GM21360 (cell line): ENCODE results near the gene OSM.

Experiments used
- ATAC-seq: cut with Tn5 transposase; IDR thresholded peaks from one replicate; pipeline ENCODE4 v1.9.1; 2021; ENCODE audit warnings: mild to moderate bottlenecking, moderate library complexity; ENCODE audit not compliant: unreplicated experiment

Gene OSM

GRCh38 chr22:30297991-30298701 lies 31.5 kb upstream of the OSM start:
- no peak for ATAC-seq

DNA sequence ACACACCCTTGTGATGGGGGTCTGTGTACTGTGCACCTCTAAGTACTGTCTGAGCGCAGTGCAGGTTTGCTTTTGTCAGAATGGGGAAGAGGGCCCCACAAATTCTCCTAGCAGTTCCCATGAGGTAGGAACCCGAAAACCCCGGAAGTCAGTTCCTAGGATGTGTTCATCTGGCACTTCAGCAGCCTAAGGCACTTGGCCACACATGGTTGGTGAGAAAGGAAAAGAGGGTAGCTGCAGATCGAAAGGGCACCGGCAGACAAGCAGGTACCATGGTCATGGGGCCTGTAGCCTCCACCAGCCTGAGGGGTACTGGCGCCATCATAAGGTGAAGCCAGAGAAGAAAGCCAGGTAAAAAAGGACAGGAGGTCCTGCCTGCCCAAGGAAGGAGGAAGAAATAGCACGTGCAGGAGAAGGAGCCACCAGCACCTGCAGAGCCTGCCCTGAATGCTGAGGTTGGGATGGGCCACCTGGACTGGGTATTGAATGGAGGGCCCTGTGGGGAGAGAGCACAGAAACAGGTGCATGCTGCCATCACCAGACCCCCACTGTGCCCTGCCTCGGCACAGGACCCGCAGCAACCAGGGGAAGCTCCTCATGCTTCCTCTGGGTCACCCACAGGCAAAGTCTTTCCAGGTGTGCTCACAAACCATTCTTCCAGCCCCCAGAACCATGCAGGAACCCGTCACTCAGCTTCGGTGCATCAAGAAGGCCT lies 30.8 kb upstream of the OSM start:
- ATAC-seq, result no peak

DNA sequence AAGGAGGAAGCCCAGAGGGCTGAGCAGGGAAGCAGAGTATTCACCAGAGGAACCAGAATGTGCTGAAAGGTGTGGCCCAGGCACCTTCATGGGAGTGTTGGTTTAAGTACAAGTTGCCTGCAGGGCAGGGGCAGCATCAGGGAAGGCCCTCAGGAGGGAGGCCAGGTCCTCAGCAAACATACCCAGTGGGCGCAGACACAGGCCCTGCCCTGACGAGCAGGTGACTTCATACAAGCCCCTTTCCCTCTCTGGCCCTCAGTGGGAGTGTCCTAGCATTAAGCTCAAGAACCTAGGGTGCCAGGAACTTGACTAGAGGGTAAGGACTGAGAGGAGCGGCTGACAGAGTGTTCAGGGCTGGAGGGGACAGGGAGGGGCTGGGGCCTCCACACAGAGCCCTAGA lies 30.2 kb upstream of the OSM start:
- no peak for ATAC-seq

DNA sequence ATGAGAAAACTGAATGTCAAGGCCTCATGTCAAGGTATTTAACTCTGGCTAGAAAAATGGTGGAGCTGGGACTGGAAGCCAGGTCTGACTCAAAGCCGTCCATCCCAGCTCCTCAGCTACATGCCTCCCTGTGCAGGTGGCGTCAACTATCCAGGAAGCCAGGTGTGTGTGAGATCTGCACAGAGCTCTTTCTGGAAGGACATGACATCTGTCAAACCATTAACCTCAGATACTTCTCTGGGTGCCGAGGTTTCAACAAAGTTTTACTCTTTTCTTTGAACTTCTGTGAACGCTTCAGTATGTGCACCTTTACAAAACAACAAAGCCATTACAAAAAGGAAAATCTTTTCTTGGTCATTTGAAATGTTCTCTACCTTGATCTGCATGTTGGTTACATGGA lies 29.7 kb upstream of the OSM start:
- ATAC-seq, result no peak

DNA sequence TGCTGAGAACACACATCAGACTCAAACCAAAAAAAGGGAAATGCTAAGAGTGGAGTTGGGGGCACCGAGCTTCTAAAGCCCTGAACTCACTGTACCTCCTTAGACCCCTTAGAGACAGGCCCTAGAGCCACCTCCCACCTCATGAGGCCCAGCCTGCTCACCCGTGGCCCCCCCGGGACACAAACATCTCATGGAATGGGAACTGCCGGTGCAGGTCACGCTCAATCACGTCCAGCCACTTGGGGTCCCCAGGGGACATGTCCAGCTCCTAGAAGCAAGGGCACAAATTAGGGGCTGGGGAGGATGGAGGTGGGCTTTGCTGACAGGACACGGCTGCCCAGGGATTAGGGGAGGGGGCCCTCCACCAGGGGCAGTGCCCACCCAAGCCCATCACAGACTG lies 28.9 kb upstream of the OSM start:
- no peak for ATAC-seq

DNA sequence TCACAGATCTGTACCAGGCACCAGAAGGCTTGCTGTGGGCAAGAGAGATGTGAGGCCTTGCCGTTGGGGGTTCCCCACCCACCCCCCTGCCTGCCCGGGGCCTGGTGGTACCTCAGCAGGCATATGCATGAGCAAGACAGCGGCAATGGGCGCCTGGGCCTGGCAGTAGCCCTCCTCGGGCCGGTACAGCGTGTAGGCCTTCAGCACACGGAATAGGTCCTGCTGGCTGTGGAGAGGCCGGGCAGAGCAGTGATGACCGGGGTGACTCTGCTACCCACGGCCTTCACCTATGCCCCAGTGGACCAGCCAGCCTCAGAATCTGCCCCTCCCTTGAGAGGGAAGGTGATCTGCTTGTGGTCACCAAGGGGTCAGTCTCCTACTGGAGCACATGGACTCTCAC lies 28.2 kb upstream of the OSM start:
- ATAC-seq, result no peak

DNA sequence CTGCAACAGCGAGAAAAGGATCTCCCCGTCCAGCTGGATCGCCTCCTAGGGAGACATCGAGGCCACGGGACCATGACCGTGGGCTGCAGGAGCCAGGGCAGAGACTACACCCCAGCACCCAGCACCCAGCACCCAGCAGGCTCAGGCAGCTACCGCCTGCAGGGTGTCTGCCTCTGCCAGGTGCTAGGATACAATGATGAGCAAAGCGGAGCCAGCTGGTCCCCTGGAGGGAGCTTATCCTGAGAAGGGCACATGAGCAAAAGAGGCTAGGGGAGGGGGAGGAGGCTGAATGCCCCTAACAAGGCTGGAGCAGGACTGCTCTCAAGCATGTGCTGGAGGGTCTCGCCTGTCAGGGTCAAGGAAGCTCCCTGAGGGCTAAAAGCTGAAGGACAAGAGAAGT lies 27.4 kb upstream of the OSM start:
- ATAC-seq, result no peak

GRCh38 chr22:30293026-30293425 lies 26.4 kb upstream of the OSM start:
- ATAC-seq, result no peak

DNA sequence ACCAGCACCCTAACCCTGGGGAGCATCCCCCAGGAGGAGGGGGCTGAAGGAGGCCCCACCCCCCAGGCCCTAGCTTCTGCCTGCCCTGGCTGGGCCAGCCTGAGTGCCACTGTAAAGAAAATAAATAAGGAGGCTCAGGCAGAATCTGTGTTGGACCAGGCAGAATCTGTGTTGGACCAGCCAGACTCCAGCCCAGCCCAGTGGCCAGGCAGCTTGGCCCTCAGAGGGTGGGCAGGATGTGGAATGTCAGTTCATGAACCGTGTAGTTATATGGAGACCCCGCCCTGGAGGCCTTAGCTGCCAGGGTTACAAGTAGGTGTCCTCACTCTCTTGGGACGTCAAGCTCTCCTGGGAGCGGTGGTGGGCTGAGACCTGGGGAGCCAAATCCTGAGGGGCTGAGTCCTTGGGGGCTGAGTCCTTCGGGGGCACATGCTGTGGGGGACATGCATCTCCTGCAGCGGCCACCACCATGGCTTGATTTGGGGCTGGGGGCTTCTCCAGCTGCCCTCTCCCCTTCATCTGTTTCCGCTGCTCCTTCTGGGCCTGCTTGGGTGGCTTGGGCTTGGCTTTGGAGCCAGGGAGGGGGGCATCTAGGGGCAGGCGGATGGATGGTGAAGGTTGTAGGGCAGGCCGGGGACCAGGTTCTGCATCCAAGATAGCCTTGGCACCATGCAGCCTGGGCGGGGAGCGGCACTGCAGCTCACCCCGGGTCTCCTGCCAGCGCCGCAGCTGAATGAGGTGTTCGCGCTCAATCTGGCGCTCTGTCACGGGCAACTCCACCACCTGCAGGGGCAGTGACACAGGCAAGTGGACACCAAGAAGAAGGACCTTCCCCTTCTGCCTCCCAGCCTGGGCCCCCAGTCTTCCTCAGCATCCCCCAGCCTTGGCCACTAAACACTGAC lies 25.7 kb upstream of the OSM start:
- ATAC-seq, result no peak

DNA sequence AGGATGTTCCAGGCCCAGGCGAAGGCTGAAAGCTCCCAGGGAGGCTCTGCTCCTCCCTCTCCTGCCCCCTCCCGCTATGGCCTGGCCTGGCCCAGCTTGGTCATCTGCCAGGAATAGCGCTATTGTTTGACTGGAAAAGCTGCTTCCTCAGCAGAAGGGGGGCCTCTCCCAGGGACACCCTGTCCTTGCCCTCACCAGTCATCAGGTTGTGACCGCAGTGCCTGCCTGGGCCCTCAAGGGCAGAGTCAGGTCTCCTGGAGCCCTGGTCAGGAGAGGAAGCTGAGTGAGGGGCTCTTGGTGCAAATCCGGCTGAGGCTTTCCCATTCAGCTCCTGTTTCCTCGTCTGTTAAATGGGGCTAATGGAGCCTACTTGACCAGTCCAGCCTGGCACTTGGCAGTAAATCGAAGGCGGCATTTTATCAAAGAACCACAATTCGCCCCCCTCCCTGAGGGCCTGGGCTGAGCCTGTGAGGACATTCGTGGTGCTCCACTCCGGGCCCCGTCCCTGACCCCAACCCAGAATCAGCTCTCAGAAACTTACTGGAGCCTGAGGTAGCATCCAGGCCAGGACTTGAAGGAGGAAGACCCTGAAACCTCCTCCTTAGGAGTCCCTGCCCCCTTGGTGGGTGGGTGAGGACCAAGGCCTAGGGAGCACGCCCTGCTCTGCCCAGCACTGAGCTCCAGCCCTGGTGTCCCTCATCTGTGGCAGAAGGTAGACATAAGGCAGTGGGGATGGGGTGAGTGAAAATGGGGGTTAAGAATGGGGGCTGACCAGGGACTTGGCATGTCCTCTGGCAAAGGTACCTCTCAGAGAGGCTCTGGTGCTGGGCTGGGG lies 24.6 kb upstream of the OSM start:
- no peak for ATAC-seq

DNA sequence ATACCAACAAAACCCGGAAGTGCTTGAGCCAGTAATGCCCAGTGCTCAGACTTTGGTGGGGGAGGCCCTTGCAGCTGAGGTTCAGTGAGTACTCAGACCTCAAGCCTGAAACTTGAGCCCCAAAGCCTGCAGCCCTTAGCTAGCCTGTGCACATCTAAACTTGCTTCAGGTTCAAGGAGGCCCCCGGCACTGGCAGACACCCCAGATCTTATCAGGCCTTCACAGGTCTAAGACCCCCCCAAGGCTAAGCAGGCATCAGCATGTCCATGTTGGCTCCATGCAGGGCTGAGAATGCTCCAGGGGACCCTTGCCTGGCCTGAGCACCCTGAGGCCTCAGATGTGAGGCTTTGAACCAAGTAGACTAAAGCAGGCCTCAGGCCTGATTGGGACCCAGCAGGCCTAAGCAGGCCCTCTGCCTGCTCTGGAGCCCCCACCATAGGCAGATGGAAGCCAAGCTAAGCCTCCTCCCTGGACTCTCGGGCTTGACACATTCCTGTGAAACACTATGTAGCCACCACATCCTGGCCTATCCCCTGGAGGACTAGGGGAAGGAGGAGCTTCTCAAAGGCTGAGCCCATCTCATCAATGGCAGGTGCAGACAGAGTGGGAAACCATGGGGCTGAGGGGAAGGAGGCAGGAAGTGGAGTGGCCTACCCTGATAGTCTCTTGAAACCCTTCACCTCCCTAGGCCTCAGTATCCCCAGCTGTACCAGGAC lies 23.8 kb upstream of the OSM start:
- ATAC-seq, result no peak

- ATAC-seq, result no peak
Measured at GRCh38 chr22:30289980-30290313, 23.3 kb upstream of the OSM start.

- peak; percentile 60 for ATAC-seq
Measured at GRCh38 chr22:30289141-30289979, 22.7 kb upstream of the OSM start, which contains the start of gene CASTOR1. Gene CASTOR1, minus strand, starts transcription at chr22:30289505. Its CDS starts 8 bp downstream, at chr22:30289497.

DNA sequence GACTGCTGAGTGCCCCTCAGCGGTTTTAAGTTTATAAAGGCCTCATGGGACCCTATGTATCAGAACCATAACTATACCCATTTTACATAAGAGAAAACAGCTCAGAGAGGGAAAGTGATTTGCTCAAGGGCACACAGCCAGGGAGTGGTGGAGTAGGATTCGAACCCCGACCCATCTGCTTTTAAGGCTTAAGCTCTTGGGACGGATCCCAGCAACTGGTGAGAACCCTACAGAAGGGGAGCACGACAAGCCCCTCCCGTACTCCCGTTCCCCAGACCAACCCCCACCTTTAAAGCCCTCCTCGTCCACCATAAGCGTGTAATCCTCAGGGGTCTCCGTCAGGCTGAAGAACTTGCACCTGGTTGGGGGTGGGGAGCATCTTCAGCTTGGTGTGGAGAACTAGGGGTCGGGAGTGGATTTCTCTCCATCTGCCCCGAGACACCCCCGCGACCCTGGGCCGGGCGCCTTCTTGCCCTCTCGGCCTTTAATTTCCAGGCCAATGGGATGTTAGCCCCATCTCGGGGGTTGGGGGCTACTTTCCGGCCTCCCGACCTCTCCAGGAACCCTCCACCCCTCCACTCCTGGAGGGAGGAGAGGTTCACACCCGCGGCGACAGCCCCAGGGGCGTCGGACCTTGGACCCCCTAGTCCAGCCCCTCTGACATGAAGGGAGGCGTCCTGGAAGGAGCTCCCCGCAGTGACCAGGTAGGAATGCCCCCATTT lies 21.9 kb upstream of the OSM start:
- no peak for ATAC-seq

DNA sequence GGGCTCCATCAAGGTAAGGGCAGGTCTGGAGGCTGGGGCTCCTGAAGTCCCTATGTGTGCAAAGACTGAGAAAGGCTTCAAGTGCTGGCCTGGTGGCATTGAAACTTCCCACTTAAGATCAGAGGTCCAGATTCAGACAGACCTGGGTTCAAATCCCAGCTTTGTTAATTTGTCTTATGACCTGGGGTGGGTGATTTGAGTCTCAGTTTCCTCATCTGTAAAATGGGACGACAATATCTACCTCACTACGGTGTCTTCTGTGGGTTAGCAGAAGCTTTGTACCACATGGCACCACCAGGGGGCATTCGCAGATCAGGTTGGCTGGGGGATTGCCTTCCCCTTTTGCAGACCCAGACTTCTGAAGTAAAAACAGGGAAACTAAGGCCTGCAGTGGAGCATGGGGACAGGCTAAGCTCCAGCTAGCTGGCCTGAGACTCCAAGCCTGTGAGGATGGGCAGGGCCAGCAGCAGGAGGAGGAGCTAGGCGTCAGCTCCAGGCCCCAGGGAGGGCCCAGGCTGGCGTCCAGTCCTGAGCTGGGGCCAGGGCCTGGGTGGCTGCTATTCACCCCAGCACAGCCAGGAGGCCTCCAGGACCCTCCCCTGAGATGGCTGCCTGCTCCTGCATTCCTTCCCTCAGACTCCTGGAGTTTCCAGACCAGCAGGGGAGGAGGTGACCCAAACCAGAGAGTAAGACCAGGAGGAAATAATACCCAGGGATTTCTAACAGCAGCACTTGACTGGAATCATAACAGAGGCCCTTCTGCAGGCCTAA lies 21.2 kb upstream of the OSM start:
- no peak for ATAC-seq

DNA sequence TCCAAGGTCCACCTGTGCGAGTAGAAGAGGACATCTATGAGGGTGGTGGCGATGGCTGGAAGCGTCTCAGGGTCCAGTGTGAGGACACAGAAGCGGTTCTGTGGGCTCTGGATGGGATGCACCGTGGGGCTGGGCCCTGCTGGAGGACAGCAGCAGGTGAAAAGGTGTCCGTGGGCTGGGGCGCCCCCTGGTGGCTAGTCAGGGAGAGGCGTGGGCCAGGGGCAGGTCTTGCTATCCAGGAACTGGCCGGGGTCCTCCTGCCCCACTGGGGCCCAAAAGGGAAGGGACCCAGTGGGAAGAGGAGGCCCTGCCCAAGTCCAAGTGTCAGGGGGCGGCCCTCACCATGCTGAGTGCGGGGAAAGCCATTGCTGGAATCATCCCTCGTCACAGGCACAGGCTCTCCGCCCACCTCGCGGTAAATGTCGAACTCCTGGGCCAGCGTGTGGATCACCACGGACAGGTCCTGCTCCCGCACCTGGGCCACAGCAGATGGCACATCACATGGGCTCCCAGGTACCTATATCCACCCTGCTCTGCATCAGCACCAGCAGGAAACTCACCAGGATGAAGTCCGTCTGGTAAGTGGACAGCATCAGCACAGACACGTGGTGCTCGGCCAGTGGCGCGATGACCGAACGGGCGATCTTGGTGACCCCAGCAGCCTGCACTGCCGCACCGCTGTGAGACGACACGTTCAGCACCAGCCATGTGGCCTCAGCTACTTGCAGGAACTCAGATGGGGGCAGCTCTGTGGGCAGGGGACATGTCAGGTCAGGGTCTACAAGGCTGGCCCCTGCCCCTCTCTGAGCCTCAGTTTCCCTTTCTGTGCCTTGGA lies 20.4 kb upstream of the OSM start:
- ATAC-seq, result no peak

GRCh38 chr22:30286331-30286730 lies 19.7 kb upstream of the OSM start:
- no peak for ATAC-seq
